ENCODE measurements around the gene ABLIM1.

DNA sequence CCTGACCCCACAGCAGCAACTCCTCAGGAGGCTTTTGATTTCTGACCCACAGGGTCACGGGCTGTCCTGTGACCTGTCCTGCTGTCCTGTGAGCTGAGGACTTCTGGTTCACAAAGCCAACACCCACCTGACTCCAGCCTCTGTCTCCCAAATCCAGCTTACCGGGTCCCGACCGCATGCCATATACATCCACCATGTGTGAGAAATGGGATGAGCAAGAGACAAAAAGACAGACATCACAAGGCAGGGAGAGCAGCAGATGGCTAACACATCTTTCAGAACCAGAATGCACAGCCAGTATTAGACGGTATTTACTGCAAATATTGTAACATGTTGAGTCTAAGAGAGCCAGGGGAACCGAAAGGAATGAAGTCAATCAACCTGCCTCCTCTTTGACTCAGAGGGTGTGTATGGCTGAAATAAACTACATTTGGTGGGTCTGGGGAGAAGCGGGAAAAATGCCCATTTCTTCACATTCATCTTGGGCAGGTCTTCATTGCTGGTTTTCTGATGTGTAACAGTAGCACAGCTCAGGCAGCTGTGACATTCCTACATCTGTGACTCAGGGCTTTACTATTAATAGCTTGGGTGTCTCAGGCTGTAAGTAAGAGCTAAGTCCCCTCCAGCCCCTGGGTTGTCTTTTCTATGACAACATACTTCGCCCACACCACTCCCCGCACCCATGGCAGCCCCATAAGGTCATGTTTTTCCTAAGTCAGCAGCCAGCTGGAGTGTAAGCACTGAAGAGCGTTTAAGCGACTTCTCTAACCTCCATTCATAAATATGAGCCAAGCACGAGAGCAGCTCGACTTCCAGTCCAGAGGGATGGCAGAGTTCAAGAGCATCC is 25.0 kb downstream of the ABLIM1 start:
- peak; percentile 73 for TF ChIP-seq TCF7L2 (IDR thresholded peaks at IDR 0.05; ENCODE audit: low read depth, low read length)
- TF ChIP-seq, protein P1, sequence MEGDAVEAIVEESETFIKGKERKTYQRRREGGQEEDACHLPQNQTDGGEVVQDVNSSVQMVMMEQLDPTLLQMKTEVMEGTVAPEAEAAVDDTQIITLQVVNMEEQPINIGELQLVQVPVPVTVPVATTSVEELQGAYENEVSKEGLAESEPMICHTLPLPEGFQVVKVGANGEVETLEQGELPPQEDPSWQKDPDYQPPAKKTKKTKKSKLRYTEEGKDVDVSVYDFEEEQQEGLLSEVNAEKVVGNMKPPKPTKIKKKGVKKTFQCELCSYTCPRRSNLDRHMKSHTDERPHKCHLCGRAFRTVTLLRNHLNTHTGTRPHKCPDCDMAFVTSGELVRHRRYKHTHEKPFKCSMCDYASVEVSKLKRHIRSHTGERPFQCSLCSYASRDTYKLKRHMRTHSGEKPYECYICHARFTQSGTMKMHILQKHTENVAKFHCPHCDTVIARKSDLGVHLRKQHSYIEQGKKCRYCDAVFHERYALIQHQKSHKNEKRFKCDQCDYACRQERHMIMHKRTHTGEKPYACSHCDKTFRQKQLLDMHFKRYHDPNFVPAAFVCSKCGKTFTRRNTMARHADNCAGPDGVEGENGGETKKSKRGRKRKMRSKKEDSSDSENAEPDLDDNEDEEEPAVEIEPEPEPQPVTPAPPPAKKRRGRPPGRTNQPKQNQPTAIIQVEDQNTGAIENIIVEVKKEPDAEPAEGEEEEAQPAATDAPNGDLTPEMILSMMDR (IDR thresholded peaks at IDR 0.05), result no peak

Data from Panc1 (cell line).